Vagina (tissue), 2 donors: ENCODE measurements around the gene STAU1.
A peak's percentile ranks its signal among the peaks of the same experiment; 100 is the strongest.

Source experiments
- CTCF ChIP-seq, 3 experiments: fragments of 450-650 bp in 2 of 3; fragments of 200-600 bp in 1 of 3; sonication (generic) in 1 of 3; IDR thresholded peaks; one replicate each; pipeline ENCODE4 v1.5.1; 2017 to 2019; ENCODE audit warnings: antibody characterized with exemption in 3 of 3, mild to moderate bottlenecking in 2 of 3, moderate library complexity in 2 of 3
- POLR2A ChIP-seq, 2 donors: fragments of 450-650 bp; IDR thresholded peaks; one replicate each; pipeline ENCODE4 v1.6.1; 2017; ENCODE audit warnings: antibody characterized with exemption in 2 of 2, mild to moderate bottlenecking in 2 of 2, moderate library complexity in 2 of 2
- POLR2AphosphoS5 ChIP-seq, 2 donors: sonication (generic); formaldehyde crosslinking; IDR thresholded peaks; one replicate each; pipeline ENCODE4 v1.9.0; 2017; ENCODE audit warnings: antibody characterized with exemption in 2 of 2, mild to moderate bottlenecking in 2 of 2, low read depth in 1 of 2; ENCODE audit not compliant: insufficient read depth in 1 of 2

GRCh38 chr20:49219091-49219923, 31.2 kb upstream of the STAU1 start, which contains the start of gene DDX27:
- TF ChIP-seq CTCF (IDR thresholded peaks at IDR 0.05): no peak
- peak; percentile 49 to 86 for TF ChIP-seq POLR2A (IDR thresholded peaks at IDR 0.05)
- peak; percentile 98 to 100 for TF ChIP-seq POLR2AphosphoS5 (IDR thresholded peaks at IDR 0.05; ENCODE audit: insufficient read depth in 1 of 2, low read depth in 1 of 2)
